Breast epithelium (tissue), 4 donors: ENCODE measurements around the gene STEAP3. TPM values are rescaled to one million over a fixed set of nuclear protein-coding genes. Genes with fewer than 3 reads are reported as not detected.
A peak's percentile ranks its signal among the peaks of the same experiment; 100 is the strongest.

Experiments used
- DNase-seq, 2 donors: peaks; one replicate each; pipeline ENCODE4 v3.0.0-alpha.2; 2019; ENCODE audit warnings: low spot score in 2 of 2
- H3K27ac ChIP-seq, 2 donors: fragments of 200-600 bp; sonication (generic) in 1 of 2; one replicate each; pipeline ENCODE4 v1.5.1; 2016 to 2019; ENCODE audit warnings: mild to moderate bottlenecking in 1 of 2
- H3K27me3 ChIP-seq, 2 donors: fragments of 200-600 bp; sonication (generic) in 1 of 2; one replicate each; pipeline versions ENCODE4 v1.5.1 to v1.6.0; 2017 to 2019; ENCODE audit warnings: control low read depth in 1 of 2, mild to moderate bottlenecking in 1 of 2
- H3K36me3 ChIP-seq: fragments of 200-600 bp; one replicate; pipeline ENCODE4 v1.5.1; 2019
- H3K4me1 ChIP-seq, 2 donors: fragments of 200-600 bp; sonication (generic); one replicate each; pipeline ENCODE4 v1.5.1; 2016 to 2019; ENCODE audit warnings: control low read depth in 1 of 2
- H3K4me3 ChIP-seq, 3 donors: fragments of 200-600 bp; sonication (generic); 1 replicate in 2 of 3; 2 replicates in 1 of 3; pipeline ENCODE4 v1.5.1; 2016 to 2019; ENCODE audit warnings: mild to moderate bottlenecking in 3 of 3, moderate library complexity in 2 of 3
- H3K9me3 ChIP-seq, 2 donors: fragments of 200-600 bp; sonication (generic) in 1 of 2; one replicate each; pipeline ENCODE4 v1.5.1; 2016 to 2019; ENCODE audit warnings: control low read depth in 1 of 2
- POLR2A ChIP-seq: fragments of 450-650 bp; IDR thresholded peaks from one replicate; pipeline ENCODE4 v1.6.1; 2016; ENCODE audit warnings: antibody characterized with exemption, mild to moderate bottlenecking, moderate library complexity
- POLR2AphosphoS5 ChIP-seq, 3 donors: sonication (generic); formaldehyde crosslinking; IDR thresholded peaks; one replicate each; pipeline ENCODE4 v1.6.1; 2017; ENCODE audit warnings: antibody characterized with exemption in 3 of 3
- intact Hi-C: fragments of 100-400 bp; cut with DNase I; formaldehyde crosslinking; loops from one replicate; pipeline ENCODE4 v1.15.1; 2023; ENCODE audit warnings: low total_unique reads
- total RNA-seq, 3 donors: library from RNA; depleted of rRNA; stranded (reverse); fragments of >200 nt; gene quantifications; one replicate each; pipeline ENCODE4 v1.1.0, GENCODE V29; 2016
- TF ChIP-seq, protein P1 (sequence below), 3 donors: fragments of 450-650 bp; IDR thresholded peaks; one replicate each; pipeline ENCODE4 v1.5.1; 2016 to 2017; ENCODE audit warnings: antibody characterized with exemption in 3 of 3, mild to moderate bottlenecking in 3 of 3, moderate library complexity in 3 of 3

STEAP3 gene
- total RNA-seq, 3 donors from 2014 or later, result 11.2 to 52.2 (median 49.8) TPM

GRCh38 chr2:119256582-119256921 is 32.9 kb downstream of the STEAP3 start:
- no peak for DNase-seq
- TF ChIP-seq POLR2A, result no peak
- TF ChIP-seq, protein P1, sequence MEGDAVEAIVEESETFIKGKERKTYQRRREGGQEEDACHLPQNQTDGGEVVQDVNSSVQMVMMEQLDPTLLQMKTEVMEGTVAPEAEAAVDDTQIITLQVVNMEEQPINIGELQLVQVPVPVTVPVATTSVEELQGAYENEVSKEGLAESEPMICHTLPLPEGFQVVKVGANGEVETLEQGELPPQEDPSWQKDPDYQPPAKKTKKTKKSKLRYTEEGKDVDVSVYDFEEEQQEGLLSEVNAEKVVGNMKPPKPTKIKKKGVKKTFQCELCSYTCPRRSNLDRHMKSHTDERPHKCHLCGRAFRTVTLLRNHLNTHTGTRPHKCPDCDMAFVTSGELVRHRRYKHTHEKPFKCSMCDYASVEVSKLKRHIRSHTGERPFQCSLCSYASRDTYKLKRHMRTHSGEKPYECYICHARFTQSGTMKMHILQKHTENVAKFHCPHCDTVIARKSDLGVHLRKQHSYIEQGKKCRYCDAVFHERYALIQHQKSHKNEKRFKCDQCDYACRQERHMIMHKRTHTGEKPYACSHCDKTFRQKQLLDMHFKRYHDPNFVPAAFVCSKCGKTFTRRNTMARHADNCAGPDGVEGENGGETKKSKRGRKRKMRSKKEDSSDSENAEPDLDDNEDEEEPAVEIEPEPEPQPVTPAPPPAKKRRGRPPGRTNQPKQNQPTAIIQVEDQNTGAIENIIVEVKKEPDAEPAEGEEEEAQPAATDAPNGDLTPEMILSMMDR (IDR thresholded peaks at IDR 0.05), result no peak
- TF ChIP-seq POLR2AphosphoS5 (IDR thresholded peaks at IDR 0.05), result no peak
- Histone ChIP-seq H3K4me1 (no peaks in the 10 kb centered on the region), H3K36me3 (no peaks in the 10 kb centered on the region), H3K9me3 (no peaks in the 10 kb centered on the region), H3K27me3 (no peaks in the 10 kb centered on the region), H3K4me3 (no peak overlapping the region), H3K27ac (no peak overlapping the region)
- intact Hi-C loops, result no loop called here

GRCh38 chr2:119257198-119257597 is 33.6 kb downstream of the STEAP3 start:
- Histone ChIP-seq H3K9me3 (no peaks in the 10 kb centered on the region), H3K4me1 (no peaks in the 10 kb centered on the region), H3K27me3 (no peaks in the 10 kb centered on the region), H3K36me3 (no peaks in the 10 kb centered on the region), H3K27ac (no peak overlapping the region), H3K4me3 (no peak overlapping the region)
- TF ChIP-seq POLR2AphosphoS5 (IDR thresholded peaks at IDR 0.05) (no peak), POLR2A (no peak)
- TF ChIP-seq, protein P1 (IDR thresholded peaks at IDR 0.05), result no peak
- intact Hi-C loops, result no loop called here
- no peak for DNase-seq

GRCh38 chr2:119259296-119259860 is 35.7 kb downstream of the STEAP3 start:
- DNase-seq, result peak in 1 of 2 donors; percentile 38
- H3K36me3 ChIP-seq, result no peaks in the 10 kb centered on the region
- H3K27ac ChIP-seq, result peak overlapping the region; percentile 55 to 63
- no peak for TF ChIP-seq POLR2AphosphoS5 (IDR thresholded peaks at IDR 0.05)
- no peak for TF ChIP-seq POLR2A
- TF ChIP-seq, protein P1 (IDR thresholded peaks at IDR 0.05), result no peak
- H3K9me3 ChIP-seq, result no peaks in the 10 kb centered on the region
- intact Hi-C loops, result no loop called here
- no peak overlapping the region for H3K4me3 ChIP-seq
- no peaks in the 10 kb centered on the region for H3K27me3 ChIP-seq
- no peaks in the 10 kb centered on the region for H3K4me1 ChIP-seq

GRCh38 chr2:119260646-119261492 is 37.2 kb downstream of the STEAP3 start:
- intact Hi-C loops, result no loop called here
- DNase-seq, result no peak

More at GRCh38 chr2:119260646-119261492, 37.2 kb downstream of the STEAP3 start:
- Histone ChIP-seq H3K27me3 (no peaks in the 10 kb centered on the region), H3K4me3 (no peak overlapping the region), H3K36me3 (no peaks in the 10 kb centered on the region), H3K9me3 (no peaks in the 10 kb centered on the region), H3K27ac (no peak overlapping the region), H3K4me1 (no peaks in the 10 kb centered on the region)
- TF ChIP-seq POLR2A (no peak), POLR2AphosphoS5 (IDR thresholded peaks at IDR 0.05) (no peak)
- TF ChIP-seq, protein P1 (IDR thresholded peaks at IDR 0.05), result no peak
